HepG2 (cell line): ENCODE data around the gene SERPINF2. TPM values are rescaled to one million over a fixed set of nuclear protein-coding genes. Genes with fewer than 3 reads are reported as not detected.

ENCODE experiments used
- ATAC-seq: fragments of 200-7000 bp; cut with Tn5 transposase; 3 replicates; pipeline ENCODE4 v1.9.1; 2020; ENCODE audit warnings: mild to moderate bottlenecking, moderate library complexity
- BruUV-seq: library from RNA; stranded (reverse); fragments of 400-500 nt; replicated peaks from 2 replicates; lab custom pipeline; 2021; lab: Mats Ljungman, UMichigan
- CTCF ChIA-PET: fragments of 300-600 bp; formaldehyde crosslinking; extraction: SDS; loops from one replicate; lab custom pipeline; 2021; ENCODE audit warnings: low total read pairs, inconsistent platforms, low intra/inter-chr PET ratio; lab: Yijun Ruan, JAX
- POLR2A ChIA-PET: fragments of 350-600 bp; sonication (Branson Sonifier 250); formaldehyde crosslinking; loops from one replicate; lab custom pipeline; 2020; ENCODE audit warnings: antibody characterized with exemption, inconsistent platforms; lab: Yijun Ruan, JAX
- DNase-seq: peaks from one replicate; pipeline ENCODE4 v3.0.0-alpha.2; 2015; ENCODE audit warnings: low spot score
- FAIRE-seq: peaks from 3 replicates; lab custom pipeline; 2011; peaks lifted over from hg19 to GRCh38; lab: Jason Lieb, UNC
- H2AFZ ChIP-seq: one replicate; pipeline ENCODE4 v1.6.1; 2011; ENCODE audit warnings: low read length, inconsistent platforms
- H3K27ac ChIP-seq: fragments of 300-600 bp; 3 replicates; pipeline ENCODE4 v1.8.0; 2011; ENCODE audit warnings: mixed run types, mild to moderate bottlenecking, mixed read lengths, low read length, inconsistent platforms; ENCODE audit not compliant: insufficient read depth; ENCODE audit errors: extremely low read length
- H3K27me3 ChIP-seq, 2 experiments: fragments of 200-600 bp in 1 of 2; 2 replicates in 1 of 2; 3 replicates in 1 of 2; pipeline versions ENCODE4 v1.6.0 to v1.8.0; 2011; ENCODE audit warnings: low read length in 2 of 2, mild to moderate bottlenecking in 2 of 2, moderate library complexity in 2 of 2, inconsistent platforms in 1 of 2; ENCODE audit not compliant: insufficient read depth in 2 of 2, control insufficient read depth in 1 of 2
- H3K36me3 ChIP-seq, 2 experiments: fragments of 200-600 bp in 1 of 2; replicated peaks in 1 of 2; 2 replicates in 1 of 2; 3 replicates in 1 of 2; pipeline versions ENCODE4 v1.5.1 to v1.8.0; 2011; ENCODE audit warnings: low read length in 2 of 2, inconsistent platforms in 1 of 2; ENCODE audit not compliant: insufficient read depth in 2 of 2, control insufficient read depth in 1 of 2
- H3K4me1 ChIP-seq: 2 replicates; pipeline ENCODE4 v1.5.1; 2012; ENCODE audit warnings: low read length, inconsistent platforms; ENCODE audit not compliant: insufficient read depth
- H3K4me2 ChIP-seq: 2 replicates; pipeline ENCODE4 v1.6.0; 2011; ENCODE audit warnings: low read depth, low read length, inconsistent platforms
- H3K4me3 ChIP-seq, 3 experiments: fragments of 200-600 bp in 1 of 3; sonication (generic), shearing (Covaris generic) in 1 of 3; replicated peaks in 1 of 3; 2 replicates each; pipeline ENCODE4 v1.5.1; 2011 to 2016; ENCODE audit warnings: low read length in 3 of 3, inconsistent platforms in 2 of 3, low read depth in 2 of 3, mild to moderate bottlenecking in 2 of 3, control low read depth in 1 of 3, mixed read lengths in 1 of 3; ENCODE audit not compliant: insufficient read depth in 1 of 3
- H3K79me2 ChIP-seq: one replicate; pipeline ENCODE4 v1.6.1; 2011; ENCODE audit warnings: low read length, inconsistent platforms; ENCODE audit not compliant: insufficient read depth
- H3K9ac ChIP-seq: 2 replicates; pipeline ENCODE4 v1.6.0; 2011; ENCODE audit warnings: mild to moderate bottlenecking, low read depth, low read length, inconsistent platforms; ENCODE audit not compliant: insufficient read depth
- H3K9me3 ChIP-seq: 2 replicates; pipeline ENCODE4 v1.5.1; 2012; ENCODE audit warnings: mild to moderate bottlenecking, low read length
- H4K20me1 ChIP-seq: 2 replicates; pipeline ENCODE4 v1.6.0; 2011; ENCODE audit warnings: inconsistent platforms, mild to moderate bottlenecking, low read length, moderate library complexity; ENCODE audit not compliant: insufficient read depth
- AGO2 ChIP-seq: fragments of 200-400 bp; formaldehyde crosslinking; optimal IDR thresholded peaks from 2 replicates; pipeline ENCODE3; 2017; ENCODE audit warnings: mild to moderate bottlenecking, low read depth, low read length, moderate library complexity
- AKAP8 ChIP-seq: sonication (generic); formaldehyde crosslinking; IDR thresholded peaks from 2 replicates; pipeline ENCODE4 v1.5.1; 2020; ENCODE audit warnings: mild to moderate bottlenecking, missing genetic modification reagents
- BCL6 ChIP-seq: IDR thresholded peaks from 2 replicates; pipeline ENCODE4 v1.6.1; 2016; ENCODE audit warnings: missing genetic modification reagents, missing compliant biosample characterization
- BRCA1 ChIP-seq: sonication (generic); formaldehyde crosslinking; IDR thresholded peaks from 2 replicates; pipeline ENCODE4 v1.4.0; 2020; ENCODE audit warnings: missing genetic modification reagents
- EHMT2 ChIP-seq: fragments of 200-600 bp; sonication (generic); IDR thresholded peaks from 2 replicates; pipeline ENCODE4 v1.7.0; 2017; ENCODE audit warnings: antibody characterized with exemption, low read depth, low read length, borderline replicate concordance
- GTF2F1 ChIP-seq: fragments of 150-350 bp; IDR thresholded peaks from 2 replicates; pipeline ENCODE4 v1.6.1; 2014; ENCODE audit warnings: low read length
- IKZF4 ChIP-seq: sonication (generic); formaldehyde crosslinking; IDR thresholded peaks from 2 replicates; pipeline ENCODE4 v1.5.1; 2020; ENCODE audit warnings: borderline replicate concordance, mild to moderate bottlenecking, low read depth, missing genetic modification reagents; ENCODE audit errors: not compliant biosample characterization
- NCOA1 ChIP-seq: sonication (generic); formaldehyde crosslinking; IDR thresholded peaks from 2 replicates; pipeline ENCODE4 v1.9.0; 2021; ENCODE audit warnings: missing genetic modification reagents
- NONO ChIP-seq, 2 experiments: fragments of 450-650 bp in 1 of 2; sonication (generic) in 1 of 2; formaldehyde crosslinking in 1 of 2; IDR thresholded peaks in 1 of 2; conservative IDR thresholded peaks in 1 of 2; 2 replicates each; pipeline versions ENCODE4 v1.6.1 to v1.8.0; 2017 to 2022; ENCODE audit warnings: mild to moderate bottlenecking in 1 of 2, missing genetic modification reagents in 1 of 2, moderate library complexity in 1 of 2
- ZNF318 ChIP-seq: sonication (generic); formaldehyde crosslinking; IDR thresholded peaks from 2 replicates; pipeline ENCODE4 v1.4.0; 2020; ENCODE audit warnings: mild to moderate bottlenecking, missing genetic modification reagents
- ZNF44 ChIP-seq: sonication (generic); formaldehyde crosslinking; IDR thresholded peaks from 2 replicates; pipeline ENCODE4 v1.5.1; 2020; ENCODE audit warnings: mild to moderate bottlenecking, missing genetic modification reagents
- ZNF841 ChIP-seq: sonication (generic); formaldehyde crosslinking; IDR thresholded peaks from 2 replicates; pipeline ENCODE4 v1.8.1; 2023; ENCODE audit warnings: missing genetic modification reagents, borderline replicate concordance
- WGBS: methylation state at CpG from one replicate; pipeline ENCODE4 v1.1.6; 2017; ENCODE audit warnings: low lambda C conversion rate; 5-methylcytosine and 5-hydroxymethylcytosine counted together
- in situ Hi-C: cut with HindIII; loops from 2 replicates; pipeline ENCODE4 v1.10.0; 2017; ENCODE audit warnings: low pct_unique_long_range_greater_than_20kb; ENCODE audit not compliant: extremely low pct_ligation_motif_present
- intact Hi-C: fragments of 100-400 bp; cut with micrococcal nuclease; formaldehyde crosslinking; loops from one replicate; pipeline ENCODE4 v1.10.0; 2022; ENCODE audit not compliant: unreplicated experiment
- polyA plus RNA-seq, 8 experiments: library from polyadenylated mRNA; depleted of rRNA in 3 of 8; stranded (reverse) in 7 of 8; unstranded in 1 of 8; fragments of >200 nt; fragmentation: Illumina TruSeq in 4 of 8; extraction: Trizol in 4 of 8; gene quantifications; 2 replicates each; pipeline versions ENCODE4 v1.2.1 to v1.2.3, GENCODE V29; 2011 to 2016; ENCODE audit warnings: low read depth in 4 of 8, missing spikeins in 1 of 8, mixed read lengths in 1 of 8; ENCODE audit not compliant: insufficient read depth in 1 of 8
- total RNA-seq, 5 experiments: library from RNA; depleted of rRNA; stranded (reverse); fragments of >200 nt; fragmentation: Illumina TruSeq; extraction: Trizol; gene quantifications; 2 replicates each; pipeline ENCODE4 v1.2.3, GENCODE V29; 2016; ENCODE audit warnings: low read depth in 1 of 5

SERPINF2 gene
- total and polyA plus RNA-seq, 2 of the 13 experiments (the other 11 are each of a cell fraction or from before 2014, with no cell fraction given): 309 to 548 TPM

GRCh38 chr17:1752425-1753262 lies 10.0 kb downstream of the SERPINF2 start (continued):
- TF ChIP-seq BCL6 (0 out of 2 replicates have a peak, but pooled peaks have one; percentile 5), AGO2 (peak; percentile 95), EHMT2 (no peak), NONO (IDR thresholded peaks at IDR 0.05) (no peak), NONO (CRISPR knock-in tag; conservative IDR thresholded peaks at IDR 0.05) (0 out of 2 replicates have a peak, but pooled peaks have one; percentile 26), AKAP8 (CRISPR knock-in tag) (0 out of 2 replicates have a peak, but pooled peaks have one; percentile 27)

GRCh38 chr17:1753767-1754429 lies 11.2 kb downstream of the SERPINF2 start:
- ATAC-seq (peak; percentile 20), FAIRE-seq (no peak), DNase-seq (no peak)
- H3K4me2 ChIP-seq: no peak overlapping the region; the same call in 1 of the 2 replicates
- no peak overlapping the region for H3K9ac ChIP-seq
- H3K4me1 ChIP-seq: peaks cover 49% of the 10 kb centered on the region
- H3K27ac ChIP-seq: peak overlapping the region; percentile 30
- intact Hi-C loops: no loop called here
- WGBS: 91% methylated on average over 19 of the region's 23 CpGs
- no peak overlapping the region for H2AFZ ChIP-seq
- in situ Hi-C loops: no loop called here
- POLR2A ChIA-PET: interaction anchor here (0.6 to 16.4 kb wide), 7 partner anchors 9 to 33 kb away, joined by 3 to 299 read pairs (median 92); partner anchors contain the start of genes SERPINF1, SERPINF2 and WDR81
- H3K27me3 ChIP-seq: no peaks in the 10 kb centered on the region
- H4K20me1 ChIP-seq: peaks cover 14% of the 10 kb centered on the region; the same call in 1 of the 2 replicates
- H3K79me2 ChIP-seq: no peaks in the 10 kb centered on the region
- no TSS peak for BruUV-seq
- no peaks in the 10 kb centered on the region for H3K9me3 ChIP-seq
- CTCF ChIA-PET: no interaction called here
- H3K4me3 ChIP-seq: no peak overlapping the region
- peaks cover 3 to 13% of the 10 kb centered on the region in 2 experiments; a peak in 3 of 5 replicates for H3K36me3 ChIP-seq
- TF ChIP-seq IKZF4 (no peak), ZNF318 (CRISPR knock-in tag) (no peak), GTF2F1 (no peak), NCOA1 (CRISPR knock-in tag) (no peak), AGO2 (peak; percentile 99), ZNF841 (CRISPR knock-in tag) (no peak), ZNF44 (no peak), BRCA1 (no peak)
